Activated naive CD8-positive, alpha-beta T cell (primary cell): Measurements from ENCODE around the gene AKR1C4.
"Not testable (repeated sequence)": the region's sequence is repeated elsewhere in the genome, so short reads cannot be mapped to it uniquely, and the experiment has no call there.

Experiments
- H3K27ac Mint-ChIP-seq: one replicate; pipeline ENCODE4 v1.8.0; 2021; ENCODE audit warnings: mixed read lengths
- H3K27me3 Mint-ChIP-seq: one replicate; pipeline ENCODE4 v1.8.0; 2021; ENCODE audit warnings: mixed read lengths
- H3K36me3 Mint-ChIP-seq: one replicate; pipeline ENCODE4 v1.8.0; 2021; ENCODE audit warnings: mixed read lengths
- H3K4me1 Mint-ChIP-seq: one replicate; pipeline ENCODE4 v1.8.0; 2021; ENCODE audit warnings: low read depth, mixed read lengths
- H3K4me3 Mint-ChIP-seq: one replicate; pipeline ENCODE4 v1.8.0; 2021; ENCODE audit warnings: mild to moderate bottlenecking, mixed read lengths
- H3K9me3 Mint-ChIP-seq: one replicate; pipeline ENCODE4 v1.8.0; 2021; ENCODE audit warnings: low read depth, mixed read lengths

AKR1C4 gene

DNA sequence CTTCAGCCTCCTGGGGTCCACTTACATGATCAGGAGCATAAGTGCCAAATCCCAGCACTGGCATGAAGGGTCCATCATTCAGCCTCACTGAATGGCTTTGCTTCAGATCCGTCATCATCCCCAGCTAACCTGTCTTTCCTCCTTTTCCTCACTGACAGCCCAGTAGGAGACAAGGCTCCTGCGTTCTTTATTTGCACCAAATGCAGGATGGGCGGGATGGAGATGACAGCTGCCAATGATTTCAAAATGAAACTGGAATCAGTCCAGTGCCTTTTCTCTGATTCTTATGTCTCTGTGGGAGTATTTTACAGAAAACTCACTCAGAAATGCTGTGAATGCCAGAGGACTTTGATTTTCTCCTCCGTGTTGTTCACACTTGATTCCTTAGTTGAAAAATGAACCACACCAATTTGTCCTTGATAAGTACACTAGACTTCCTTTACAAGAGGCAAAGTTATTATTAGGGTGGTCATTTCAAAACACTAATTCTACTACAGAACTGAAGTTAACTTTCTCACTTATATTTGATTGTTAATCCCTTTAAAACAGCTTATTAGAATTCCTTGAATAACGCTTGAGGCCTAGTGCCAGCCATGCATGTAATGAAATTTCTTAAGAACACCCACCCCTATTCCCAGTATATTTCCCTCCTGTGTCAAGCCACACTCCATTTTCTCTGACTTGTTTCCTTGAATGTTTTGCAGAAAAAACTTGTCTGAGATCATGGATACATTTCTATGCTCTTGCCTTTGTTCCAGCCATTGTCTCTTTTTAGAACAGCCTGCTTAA lies 11.5 kb upstream of the AKR1C4 start, which contains the start of gene AKR1C8:
AKR1C8 (minus strand) TSS at position 164 of the 789 bp plus-strand sequence; CDS start at position 118, 46 bp downstream.
- Mint-ChIP-seq H3K36me3 (no peaks in the 10 kb centered on the region), H3K4me3 (no peak within 1 kb of the TSS), H3K9me3 (no peaks in the 10 kb centered on the region), H3K27ac (no peak within 1 kb of the TSS), H3K4me1 (no peaks in the 10 kb centered on the region), H3K27me3 (peaks cover 4% of the 10 kb centered on the region)

DNA sequence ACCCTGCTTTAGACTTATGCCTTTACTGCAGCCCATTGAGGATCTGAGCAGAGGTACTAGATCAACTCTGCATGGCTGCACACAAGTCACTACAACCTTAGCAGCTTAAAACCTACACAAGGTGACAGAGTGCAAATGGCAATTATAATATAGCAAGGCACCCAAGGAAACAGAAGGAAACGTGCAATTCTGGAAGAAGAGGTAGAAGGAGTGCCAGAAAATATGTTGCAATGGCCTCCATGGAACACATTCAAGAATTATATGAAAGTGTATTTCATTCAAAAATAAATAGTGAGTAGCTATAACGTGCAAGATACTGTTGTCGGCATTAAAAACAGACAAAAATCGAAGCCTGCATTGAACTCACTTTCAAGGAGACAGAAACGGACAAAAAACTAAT lies 8.8 kb upstream of the AKR1C4 start:
- Mint-ChIP-seq H3K9me3 (no peaks in the 10 kb centered on the region), H3K36me3 (no peaks in the 10 kb centered on the region), H3K4me1 (no peaks in the 10 kb centered on the region), H3K27ac (no peak overlapping the region), H3K4me3 (no peak overlapping the region), H3K27me3 (peaks cover 4% of the 10 kb centered on the region)

DNA sequence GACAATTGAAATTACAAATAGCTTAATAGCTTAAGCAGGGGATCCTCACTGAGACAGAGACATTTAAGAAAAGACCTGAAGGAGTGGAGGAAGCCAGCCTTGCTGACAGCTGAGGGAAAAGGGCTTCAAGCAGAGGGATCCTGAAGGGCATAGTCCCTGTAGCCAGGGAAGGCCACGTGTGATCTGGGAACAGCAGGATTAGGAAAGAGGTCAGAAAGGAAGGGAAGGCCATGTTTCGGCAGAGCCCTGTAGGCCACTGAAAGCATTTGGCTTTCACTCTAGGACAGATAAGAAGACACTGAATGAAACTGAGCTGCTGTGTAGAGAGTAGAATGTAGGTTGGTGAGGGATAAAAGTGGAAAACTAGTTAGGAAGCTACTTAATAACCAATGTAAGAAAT lies 8.3 kb upstream of the AKR1C4 start:
- H3K9me3 Mint-ChIP-seq, result no peaks in the 10 kb centered on the region
- H3K36me3 Mint-ChIP-seq, result no peaks in the 10 kb centered on the region
- no peaks in the 10 kb centered on the region for H3K4me1 Mint-ChIP-seq
- H3K4me3 Mint-ChIP-seq, result no peak overlapping the region
- H3K27ac Mint-ChIP-seq, result no peak overlapping the region
- peaks cover 4% of the 10 kb centered on the region for H3K27me3 Mint-ChIP-seq

DNA sequence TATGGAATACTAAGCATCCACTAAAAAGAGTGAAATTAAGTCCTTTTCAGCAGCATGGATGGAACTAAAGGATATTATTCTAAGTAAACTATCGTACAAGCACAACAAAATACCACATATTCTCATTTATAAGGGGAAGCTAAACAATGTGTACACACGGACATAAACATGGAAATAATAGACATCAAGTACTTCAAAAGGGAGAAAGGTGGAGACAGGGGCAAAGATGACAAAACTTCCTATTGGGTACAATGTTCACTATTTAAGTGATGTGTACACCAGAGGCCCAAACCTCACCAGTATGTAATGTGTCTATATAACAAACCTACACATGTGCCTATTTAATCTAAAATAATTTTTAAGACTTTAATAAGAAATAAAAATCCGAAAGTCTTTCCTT lies 2.2 kb upstream of the AKR1C4 start:
- Mint-ChIP-seq H3K9me3 (no peaks in the 10 kb centered on the region), H3K4me3 (no peak overlapping the region), H3K36me3 (no peaks in the 10 kb centered on the region), H3K27me3 (peaks cover 2% of the 10 kb centered on the region), H3K27ac (no peak overlapping the region), H3K4me1 (no peaks in the 10 kb centered on the region)

DNA sequence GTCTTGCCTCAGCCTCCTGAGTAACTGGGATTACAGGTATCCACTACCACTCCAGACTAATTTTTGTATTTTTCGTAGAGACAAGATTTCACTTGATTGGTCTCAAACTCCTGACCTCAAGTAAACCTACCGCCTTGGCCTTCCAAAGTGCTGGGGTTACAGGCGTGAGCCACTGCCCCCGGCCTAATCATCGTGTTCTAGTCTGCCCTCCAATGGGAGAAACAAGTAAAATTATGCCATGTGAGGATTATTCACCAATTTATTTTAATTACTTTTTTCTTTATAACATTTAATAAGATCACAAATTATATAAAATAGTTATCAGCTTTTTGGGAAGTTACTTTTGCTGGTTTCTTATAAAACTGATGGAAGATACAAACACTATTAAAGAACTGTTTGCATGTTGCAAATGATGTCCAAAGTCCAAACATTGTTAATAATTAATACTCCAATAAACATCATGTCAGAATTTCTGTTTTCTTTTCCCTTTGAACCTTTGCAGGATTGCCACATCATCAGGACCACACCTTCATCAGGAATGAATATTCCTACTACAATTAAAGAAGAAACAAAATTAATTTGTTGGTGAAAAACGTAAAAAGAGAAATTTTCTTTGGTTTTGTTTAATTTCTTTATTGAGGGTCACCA lies 786 bp upstream of the AKR1C4 start:
- no peaks in the 10 kb centered on the region for H3K27me3 Mint-ChIP-seq
- H3K4me3 Mint-ChIP-seq, result no peak overlapping the region
- no peaks in the 10 kb centered on the region for H3K9me3 Mint-ChIP-seq
- no peak overlapping the region for H3K27ac Mint-ChIP-seq
- H3K4me1 Mint-ChIP-seq, result no peaks in the 10 kb centered on the region
- H3K36me3 Mint-ChIP-seq, result no peaks in the 10 kb centered on the region

DNA sequence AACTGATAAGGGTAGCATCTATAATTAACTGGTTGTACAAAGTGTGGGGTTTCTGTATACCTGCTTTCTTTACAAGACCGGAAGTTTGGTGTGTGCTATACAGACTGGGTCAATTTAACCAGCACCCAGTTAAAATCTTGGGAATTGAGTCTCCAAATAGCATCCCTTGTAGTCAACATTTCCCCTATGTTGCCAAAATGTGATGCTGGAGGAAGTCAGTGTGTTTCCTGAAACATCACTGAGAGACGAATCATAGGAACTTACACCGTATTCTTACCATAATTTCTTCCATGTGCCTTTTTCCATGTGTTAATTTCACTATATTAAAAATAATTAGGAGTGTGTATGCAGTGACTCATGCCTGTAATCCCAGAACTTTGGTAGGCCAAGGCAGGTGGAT lies 1.7 kb downstream of the AKR1C4 start:
- Mint-ChIP-seq H3K4me3 (no peak overlapping the region), H3K27ac (no peak overlapping the region), H3K4me1 (no peaks in the 10 kb centered on the region), H3K27me3 (no peaks in the 10 kb centered on the region), H3K9me3 (peaks cover 6% of the 10 kb centered on the region), H3K36me3 (peaks cover 2% of the 10 kb centered on the region)

DNA sequence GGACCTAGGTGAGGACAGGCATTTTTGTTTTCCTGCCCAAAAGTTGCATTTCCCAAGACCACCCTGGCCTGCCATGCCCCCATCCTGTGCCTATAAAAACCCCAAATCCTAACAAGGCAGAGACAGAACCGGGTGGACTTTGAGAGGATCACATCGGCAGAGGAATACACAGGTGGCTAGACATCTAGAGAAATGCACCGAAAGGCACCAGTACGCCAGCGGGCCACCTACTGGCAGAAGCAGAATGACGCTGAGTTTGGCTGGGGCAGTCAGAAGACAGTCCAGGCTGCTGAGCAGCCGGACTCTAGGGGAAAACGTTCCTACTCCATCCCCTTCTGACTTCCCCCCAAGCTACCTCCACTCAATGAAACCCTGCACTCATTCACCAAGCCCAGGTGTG lies 2.8 kb downstream of the AKR1C4 start:
- Mint-ChIP-seq H3K4me3 (no peak overlapping the region), H3K27me3 (no peaks in the 10 kb centered on the region), H3K36me3 (peaks cover 7% of the 10 kb centered on the region), H3K4me1 (no peaks in the 10 kb centered on the region), H3K9me3 (peaks cover 13% of the 10 kb centered on the region), H3K27ac (no peak overlapping the region)

DNA sequence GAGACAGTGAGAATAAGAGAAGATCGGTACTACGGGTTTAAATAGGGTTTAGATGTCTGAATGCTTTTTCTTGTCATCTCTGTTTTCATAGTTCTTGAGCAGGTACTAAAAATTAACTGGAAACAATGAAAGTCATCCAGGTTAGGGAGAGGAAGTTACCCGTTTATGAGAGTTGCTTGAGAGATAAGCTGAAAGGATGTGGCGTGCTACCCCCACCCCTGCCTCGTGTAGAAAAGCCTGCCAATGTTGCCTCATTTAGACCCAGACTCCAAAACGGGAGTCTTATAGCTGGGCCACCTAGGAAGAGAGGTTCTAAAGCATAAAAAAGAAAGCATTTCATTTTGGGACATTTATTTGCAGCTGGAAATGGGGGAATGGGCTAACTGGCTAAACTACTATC lies 10.2 kb downstream of the AKR1C4 start:
- peaks cover 4% of the 10 kb centered on the region for H3K4me1 Mint-ChIP-seq
- peaks cover 11% of the 10 kb centered on the region for H3K36me3 Mint-ChIP-seq
- peaks cover 17% of the 10 kb centered on the region for H3K9me3 Mint-ChIP-seq
- no peak overlapping the region for H3K4me3 Mint-ChIP-seq
- no peak overlapping the region for H3K27ac Mint-ChIP-seq
- H3K27me3 Mint-ChIP-seq, result peaks cover 4% of the 10 kb centered on the region

DNA sequence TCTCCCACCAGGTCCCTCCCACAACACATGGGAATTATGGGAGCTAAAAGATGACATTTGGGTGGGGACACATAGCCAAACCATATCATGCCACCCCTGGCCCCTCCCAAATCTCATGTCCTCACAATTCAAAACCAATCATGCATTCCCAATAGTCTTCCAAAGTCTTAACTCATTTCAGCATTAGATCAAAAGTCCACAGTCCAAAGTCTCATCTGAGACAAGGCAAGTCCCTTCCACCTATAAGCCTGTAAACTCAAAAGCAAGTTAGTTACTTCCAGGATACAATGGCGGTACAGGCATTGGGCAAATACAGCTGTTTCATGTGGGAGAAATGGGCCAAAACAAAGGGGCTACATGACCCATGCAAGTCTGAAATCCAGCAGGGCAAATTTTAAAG lies 13.1 kb downstream of the AKR1C4 start:
- not testable (repeated sequence) for H3K9me3 Mint-ChIP-seq, H3K4me1 Mint-ChIP-seq, H3K27ac Mint-ChIP-seq, H3K27me3 Mint-ChIP-seq, H3K36me3 Mint-ChIP-seq, H3K4me3 Mint-ChIP-seq

DNA sequence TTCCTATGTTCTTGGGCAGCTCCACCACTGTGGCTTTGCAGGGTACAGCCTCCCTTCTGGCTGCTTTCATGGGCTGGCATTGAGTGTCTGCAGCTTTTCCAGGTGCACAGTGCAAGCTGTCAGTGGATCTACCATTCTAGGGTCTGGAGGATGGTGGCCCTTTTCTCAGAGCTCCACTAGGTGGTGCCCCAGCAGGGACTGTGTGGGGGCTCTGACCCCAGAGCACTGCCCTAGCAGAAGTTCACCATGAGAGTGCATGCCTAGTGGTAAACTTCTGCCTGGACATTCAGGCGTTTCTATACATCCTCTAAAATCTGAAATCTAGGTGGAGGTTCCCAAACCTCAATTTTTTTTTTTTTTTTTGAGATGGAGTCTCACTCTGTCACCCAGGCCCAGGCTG lies 13.6 kb downstream of the AKR1C4 start:
- not testable (repeated sequence) for H3K27me3 Mint-ChIP-seq, H3K9me3 Mint-ChIP-seq, H3K4me1 Mint-ChIP-seq, H3K4me3 Mint-ChIP-seq, H3K27ac Mint-ChIP-seq, H3K36me3 Mint-ChIP-seq

DNA sequence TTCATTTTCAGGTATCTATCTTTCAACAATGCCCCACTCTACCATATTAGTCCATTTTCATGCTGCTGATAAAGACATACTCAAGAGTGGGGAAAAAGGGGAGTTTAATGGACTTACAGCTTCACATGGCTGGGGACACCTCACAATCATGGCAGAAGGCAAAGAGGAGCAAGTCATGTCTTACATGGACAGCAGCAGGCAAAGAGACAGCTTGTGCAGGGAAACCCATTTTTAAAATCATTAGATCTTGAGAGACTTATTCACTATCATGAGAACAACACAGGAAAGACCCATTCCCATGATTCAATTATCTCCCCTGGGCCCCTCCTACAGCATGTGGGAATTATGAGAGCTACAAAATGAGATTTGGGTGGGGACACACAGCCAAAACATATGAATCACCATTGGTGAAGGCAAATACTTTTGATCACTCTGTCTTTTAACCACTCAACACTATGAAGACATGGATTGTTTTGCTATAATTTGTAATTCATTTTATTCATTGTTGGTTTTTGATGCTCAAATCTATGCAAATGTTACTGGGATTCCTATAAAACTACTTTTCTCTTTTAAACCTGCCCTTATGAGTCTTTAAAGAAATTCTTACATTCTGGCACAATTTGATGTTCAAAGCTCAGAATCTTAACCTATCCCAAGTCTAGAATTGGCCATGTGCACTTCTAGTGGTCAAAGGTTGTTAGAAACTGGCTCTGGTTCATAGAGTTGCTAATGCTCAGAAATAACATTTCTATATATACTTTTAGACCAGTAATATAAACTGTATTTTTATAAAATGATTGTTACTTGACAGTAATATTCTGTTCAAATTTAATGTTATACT lies 15.3 kb downstream of the AKR1C4 start:
- H3K9me3 Mint-ChIP-seq, result peaks cover 8% of the 10 kb centered on the region
- peaks cover 7% of the 10 kb centered on the region for H3K27me3 Mint-ChIP-seq

DNA sequence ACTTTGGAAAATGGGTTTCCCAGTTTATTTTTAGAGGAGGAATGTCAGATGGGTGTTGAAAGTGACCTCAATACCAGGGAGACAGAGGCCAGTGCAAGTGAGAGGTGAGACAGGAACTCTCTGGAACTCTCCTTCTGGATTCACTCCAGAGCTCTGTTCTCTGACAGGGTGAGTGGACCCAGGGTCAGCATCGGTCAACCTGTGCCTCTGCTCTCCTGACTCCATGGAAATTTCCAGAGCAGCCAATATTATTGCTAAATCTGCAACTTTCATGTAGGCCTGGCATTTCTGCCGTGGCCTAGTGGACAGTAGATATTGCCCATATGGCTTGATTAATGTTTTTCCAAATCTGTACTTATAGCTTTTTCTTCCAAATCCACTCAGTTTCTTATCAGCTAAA lies 20.2 kb downstream of the AKR1C4 start:
- H3K36me3 Mint-ChIP-seq, result no peaks in the 10 kb centered on the region
- H3K4me1 Mint-ChIP-seq, result no peaks in the 10 kb centered on the region
- peaks cover 7% of the 10 kb centered on the region for H3K27me3 Mint-ChIP-seq
- no peak overlapping the region for H3K4me3 Mint-ChIP-seq
- peaks cover 3% of the 10 kb centered on the region for H3K9me3 Mint-ChIP-seq
- H3K27ac Mint-ChIP-seq, result no peak overlapping the region

More for the DNA sequence above, 15.3 kb downstream of the AKR1C4 start:
- peaks cover 5% of the 10 kb centered on the region for H3K36me3 Mint-ChIP-seq
- H3K4me3 Mint-ChIP-seq, result no peak overlapping the region
- no peaks in the 10 kb centered on the region for H3K4me1 Mint-ChIP-seq
- no peak overlapping the region for H3K27ac Mint-ChIP-seq

DNA sequence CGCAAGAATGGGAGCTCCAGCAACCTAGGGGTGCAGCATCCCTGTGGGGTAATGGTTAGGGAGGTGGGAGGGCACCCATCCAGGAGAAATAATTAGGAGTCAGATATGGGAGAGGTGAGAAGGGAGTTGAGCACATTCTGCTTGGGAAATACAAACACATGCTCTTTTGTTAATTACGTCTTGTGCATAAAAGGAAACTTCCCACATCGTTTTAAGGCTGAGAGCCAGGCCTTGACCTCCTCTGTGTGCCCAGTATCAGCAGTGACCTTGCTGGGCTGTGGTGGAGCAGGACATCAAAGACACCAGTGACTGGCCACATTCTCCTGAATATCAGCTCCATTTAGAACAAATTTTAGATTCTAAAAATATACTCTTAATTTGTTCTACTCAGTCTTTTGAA lies 22.6 kb downstream of the AKR1C4 start:
- peaks cover 6% of the 10 kb centered on the region for H3K36me3 Mint-ChIP-seq
- H3K4me3 Mint-ChIP-seq, result no peak overlapping the region
- H3K9me3 Mint-ChIP-seq, result no peaks in the 10 kb centered on the region
- H3K27ac Mint-ChIP-seq, result no peak overlapping the region
- H3K4me1 Mint-ChIP-seq, result no peaks in the 10 kb centered on the region
- H3K27me3 Mint-ChIP-seq, result peaks cover 8% of the 10 kb centered on the region

DNA sequence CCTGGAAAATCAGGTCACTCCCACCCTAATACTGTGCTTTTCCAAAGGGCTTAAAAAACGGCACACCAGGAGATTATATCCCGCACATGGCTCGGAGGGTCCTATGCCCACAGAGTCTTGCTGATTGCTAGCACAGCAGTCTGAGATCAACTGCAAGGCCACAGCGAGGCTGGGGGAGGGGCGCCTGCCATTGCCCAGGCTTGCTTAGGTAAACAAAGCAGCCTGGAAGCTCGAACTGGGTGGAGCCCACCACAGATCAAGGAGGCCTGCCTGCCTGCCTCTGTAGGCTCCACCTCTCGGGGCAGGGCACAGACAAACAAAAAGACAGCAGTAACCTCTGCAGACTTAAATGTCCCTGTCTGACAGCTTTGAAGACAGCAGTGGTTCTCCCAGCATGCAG lies 26.3 kb downstream of the AKR1C4 start:
- H3K9me3 Mint-ChIP-seq, H3K27me3 Mint-ChIP-seq, H3K36me3 Mint-ChIP-seq, H3K4me3 Mint-ChIP-seq, H3K27ac Mint-ChIP-seq, H3K4me1 Mint-ChIP-seq: not testable (repeated sequence)

DNA sequence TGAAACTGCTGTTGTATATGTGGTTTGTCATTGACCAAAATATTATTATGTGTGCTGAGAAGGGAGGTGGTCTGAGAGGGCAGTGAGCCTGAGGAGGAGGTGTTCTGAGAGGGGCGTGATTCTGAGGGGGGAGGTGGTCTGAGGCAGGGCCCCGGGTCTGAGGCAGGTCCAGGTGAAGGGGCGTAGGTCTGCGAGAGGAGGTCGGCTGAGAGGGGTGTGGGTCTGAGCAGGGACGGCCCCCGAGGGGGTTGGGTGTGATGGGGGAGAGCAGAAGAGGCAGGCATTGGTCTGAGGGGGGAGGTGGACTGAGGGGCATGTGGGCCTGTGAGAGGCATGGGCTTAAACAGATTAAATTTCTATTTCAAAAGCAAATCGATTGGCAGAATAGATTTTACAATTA lies 32.4 kb downstream of the AKR1C4 start:
- H3K4me1 Mint-ChIP-seq, result no peaks in the 10 kb centered on the region
- no peak overlapping the region for H3K4me3 Mint-ChIP-seq
- H3K27me3 Mint-ChIP-seq, result no peaks in the 10 kb centered on the region
- no peak overlapping the region for H3K27ac Mint-ChIP-seq
- H3K36me3 Mint-ChIP-seq, result peaks cover 4% of the 10 kb centered on the region
- no peaks in the 10 kb centered on the region for H3K9me3 Mint-ChIP-seq
